Endothelial cell of umbilical vein (primary cell): ENCODE data around the gene MAGEB1. TPM values are rescaled to one million over a fixed set of nuclear protein-coding genes. Genes with fewer than 3 reads are reported as not detected.

Experiments used
- BruUV-seq: library from RNA; stranded (reverse); fragments of 400-500 nt; replicated peaks from 2 replicates; lab custom pipeline; 2021; lab: Mats Ljungman, UMichigan
- CTCF ChIA-PET: fragments of 300-600, 350-600 bp; sonication (Branson Sonifier 250); formaldehyde crosslinking; loops from one replicate; lab custom pipeline; 2021; ENCODE audit warnings: antibody characterized with exemption, inconsistent platforms; lab: Charles Lee
- POLR2A ChIA-PET: fragments of 300-600, 350-600 bp; sonication (Branson Sonifier 250); formaldehyde crosslinking; loops from one replicate; lab custom pipeline; 2021; ENCODE audit warnings: antibody characterized with exemption, inconsistent platforms; lab: Charles Lee
- DNase-seq: peaks from one replicate; pipeline ENCODE4 v3.0.0-alpha.2; 2011; ENCODE audit warnings: low read depth, low spot score
- FAIRE-seq: peaks from 2 replicates; lab custom pipeline; 2011; peaks lifted over from hg19 to GRCh38; lab: Jason Lieb, UNC
- H2AFZ ChIP-seq: 2 replicates; pipeline ENCODE4 v1.6.0; 2012; ENCODE audit warnings: low read depth, low read length, control low read depth, inconsistent platforms
- H3K27ac ChIP-seq: 2 replicates; pipeline ENCODE4 v1.5.1; 2011; ENCODE audit warnings: low read depth, mild to moderate bottlenecking, control low read depth, low read length, moderate library complexity; ENCODE audit not compliant: insufficient read depth
- H3K27me3 ChIP-seq, 2 experiments: 2 replicates each; pipeline versions ENCODE4 v1.6.0 to v1.6.1; 2011; ENCODE audit warnings: low read length in 2 of 2, mixed read lengths in 1 of 2; ENCODE audit not compliant: control insufficient read depth in 2 of 2, insufficient read depth in 2 of 2
- H3K36me3 ChIP-seq, 2 experiments: 2 replicates in 1 of 2; 3 replicates in 1 of 2; pipeline ENCODE4 v1.5.1; 2011; ENCODE audit warnings: low read length in 2 of 2, mild to moderate bottlenecking in 1 of 2, moderate library complexity in 1 of 2; ENCODE audit not compliant: control insufficient read depth in 2 of 2, insufficient read depth in 2 of 2; ENCODE audit errors: extremely low read depth in 1 of 2
- H3K4me1 ChIP-seq: 3 replicates; pipeline ENCODE4 v1.5.1; 2011; ENCODE audit warnings: mild to moderate bottlenecking, low read length; ENCODE audit not compliant: control insufficient read depth, insufficient read depth; ENCODE audit errors: extremely low read depth
- H3K4me2 ChIP-seq: 2 replicates; pipeline ENCODE4 v1.6.1; 2011; ENCODE audit warnings: low read length, control low read depth, mixed read lengths; ENCODE audit not compliant: insufficient read depth
- H3K4me3 ChIP-seq, 3 experiments: fragments of 200-600 bp in 1 of 3; sonication (generic), shearing (Covaris generic) in 1 of 3; replicated peaks in 1 of 3; 2 replicates each; pipeline ENCODE4 v1.5.1; 2011 to 2016; ENCODE audit warnings: control low read depth in 3 of 3, low read length in 3 of 3, mild to moderate bottlenecking in 2 of 3, inconsistent platforms in 1 of 3, low read depth in 1 of 3, moderate library complexity in 1 of 3; ENCODE audit not compliant: insufficient read depth in 1 of 3
- H3K79me2 ChIP-seq: 2 replicates; pipeline ENCODE4 v1.6.0; 2012; ENCODE audit warnings: low read length, inconsistent platforms; ENCODE audit not compliant: control insufficient read depth, insufficient read depth
- H3K9ac ChIP-seq: replicated peaks from 2 replicates; pipeline ENCODE3; 2011; ENCODE audit warnings: low read length, control low read depth; ENCODE audit not compliant: insufficient read depth; ENCODE audit errors: extremely low read depth
- H3K9me1 ChIP-seq: replicated peaks from 3 replicates; pipeline ENCODE4 v1.6.0; 2011; ENCODE audit warnings: mild to moderate bottlenecking, low read length; ENCODE audit not compliant: control insufficient read depth, insufficient read depth; ENCODE audit errors: extremely low read depth
- H3K9me3 ChIP-seq: replicated peaks from 2 replicates; pipeline ENCODE4 v1.5.1; 2012; ENCODE audit warnings: low read length, inconsistent platforms; ENCODE audit not compliant: control insufficient read depth, insufficient read depth
- H4K20me1 ChIP-seq: replicated peaks from 2 replicates; pipeline ENCODE3; 2011; ENCODE audit warnings: mild to moderate bottlenecking, low read length; ENCODE audit not compliant: control insufficient read depth, insufficient read depth; ENCODE audit errors: extremely low read depth
- CTCF ChIP-seq, 2 donors: IDR thresholded peaks; 1 replicate in 1 of 2; 2 replicates in 1 of 2; pipeline ENCODE4 v1.5.1; 2011; ENCODE audit warnings: low read length in 2 of 2, mild to moderate bottlenecking in 2 of 2, moderate library complexity in 2 of 2, control low read depth in 1 of 2, inconsistent platforms in 1 of 2, low read depth in 1 of 2; ENCODE audit not compliant: insufficient read depth in 1 of 2; ENCODE audit errors: extremely low read depth in 1 of 2
- EZH2 ChIP-seq: IDR thresholded peaks from 2 replicates; pipeline ENCODE4 v1.6.1; 2012; ENCODE audit warnings: borderline replicate concordance, low read depth, mild to moderate bottlenecking, moderate library complexity, low read length, inconsistent platforms; ENCODE audit not compliant: severe bottlenecking
- FOS ChIP-seq: IDR thresholded peaks from 2 replicates; pipeline ENCODE4 v1.6.1; 2011; ENCODE audit warnings: mild to moderate bottlenecking, low read length, moderate library complexity, borderline replicate concordance; ENCODE audit not compliant: insufficient read depth
- GATA2 ChIP-seq: IDR thresholded peaks from 2 replicates; pipeline ENCODE4 v1.7.0; 2011; ENCODE audit warnings: low read depth, mild to moderate bottlenecking, moderate library complexity, mixed read lengths, low read length; ENCODE audit not compliant: insufficient read length, insufficient read depth
- JUN ChIP-seq: IDR thresholded peaks from 2 replicates; pipeline ENCODE4 v1.6.1; 2011; ENCODE audit warnings: borderline replicate concordance, low read depth; ENCODE audit not compliant: insufficient read length, insufficient read depth
- MYC ChIP-seq: IDR thresholded peaks from one replicate; pipeline ENCODE4 v1.6.1; 2011; ENCODE audit warnings: mild to moderate bottlenecking, low read depth, low read length
- POLR2A ChIP-seq: IDR thresholded peaks from 2 replicates; pipeline ENCODE4 v1.6.1; 2012; ENCODE audit warnings: low read depth, mild to moderate bottlenecking, control low read depth, low read length
- POLR2AphosphoS5 ChIP-seq: IDR thresholded peaks from 2 replicates; pipeline ENCODE4 v1.6.1; 2012; ENCODE audit warnings: low read depth, mild to moderate bottlenecking, control low read depth, low read length, moderate library complexity; ENCODE audit not compliant: insufficient read depth
- dilution Hi-C: fragments of 300-500 bp; cut with MboI; formaldehyde crosslinking; loops from one replicate; pipeline ENCODE4 v1.15.0; 2019; ENCODE audit warnings: low sequenced_read_pairs; ENCODE audit not compliant: extremely low pct_ligation_motif_present
- intact Hi-C: fragments of 100-400 bp; cut with micrococcal nuclease; formaldehyde crosslinking; loops from one replicate; pipeline ENCODE4 v1.10.0; 2022
- polyA plus RNA-seq, 4 experiments: library from polyadenylated mRNA; depleted of rRNA in 3 of 4; stranded (reverse) in 3 of 4; unstranded in 1 of 4; fragments of >200 nt; gene quantifications; 2 replicates each; pipeline versions ENCODE4 v1.2.1 to v1.2.3, GENCODE V29; 2011 to 2012; ENCODE audit warnings: missing spikeins in 1 of 4
- total RNA-seq: library from RNA; stranded (reverse); gene quantifications from 2 replicates; pipeline ENCODE4 v1.2.3, GENCODE V29; 2021
- TF ChIP-seq, protein P1 (sequence below): IDR thresholded peaks from 2 replicates; pipeline ENCODE4 v1.6.1; 2011; ENCODE audit not compliant: insufficient read depth, insufficient read length

The MAGEB1 gene
- total and polyA plus RNA-seq, 2 donors (not counting 3 experiments of a cell fraction or from before 2014, with no cell fraction given): not detected

GRCh38 chrX:30228526-30228925 lies 18.4 kb upstream of the MAGEB1 start:
- no peak for DNase-seq
- Histone ChIP-seq H3K4me3 (no peak overlapping the region), H3K36me3 (no peaks in the 10 kb centered on the region), H3K9me3 (no peaks in the 10 kb centered on the region), H4K20me1 (no peaks in the 10 kb centered on the region), H3K27me3 (no peaks in the 10 kb centered on the region), H3K9ac (no peak overlapping the region), H3K9me1 (no peaks in the 10 kb centered on the region), H3K4me1 (no peaks in the 10 kb centered on the region), H3K27ac (no peak overlapping the region), H2AFZ (no peak overlapping the region), H3K79me2 (no peaks in the 10 kb centered on the region), H3K4me2 (no peak overlapping the region)
- FAIRE-seq: no peak
- TF ChIP-seq, protein P1, sequence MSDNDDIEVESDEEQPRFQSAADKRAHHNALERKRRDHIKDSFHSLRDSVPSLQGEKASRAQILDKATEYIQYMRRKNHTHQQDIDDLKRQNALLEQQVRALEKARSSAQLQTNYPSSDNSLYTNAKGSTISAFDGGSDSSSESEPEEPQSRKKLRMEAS: no peak
- TF ChIP-seq MYC (no peak), POLR2A (no peak), POLR2AphosphoS5 (no peak), FOS (no peak), EZH2 (no peak), JUN (no peak), CTCF (IDR thresholded peaks at IDR 0.05; ENCODE audit: extremely low read depth in 1 of 2, insufficient read depth in 1 of 2, low read depth in 1 of 2, low read length in 2 of 2) (no peak), GATA2 (no peak)
- intact Hi-C loops (no loop called here), dilution Hi-C loops (no loop called here)
- ChIA-PET CTCF (no interaction called here), POLR2A (no interaction called here)
- no TSS peak for BruUV-seq
